GM23338 (cell line): ENCODE results near the gene GFRA4.

Source experiments
- CREB1 ChIP-seq: fragments of 250-450 bp; sonication (Bioruptor Pico); IDR thresholded peaks from 2 replicates; pipeline ENCODE4 v1.5.0; 2020; ENCODE audit warnings: low read depth, mild to moderate bottlenecking, moderate library complexity
- EZH2phosphoT487 ChIP-seq: fragments of 200-600 bp; sonication (generic); IDR thresholded peaks from one replicate; pipeline ENCODE4 v1.8.1; 2018; ENCODE audit warnings: antibody characterized with exemption; ENCODE audit not compliant: unreplicated experiment
- TF ChIP-seq, protein P1 (sequence below), 2 experiments: fragments of 200-600 bp in 1 of 2; sonication (generic) in 1 of 2; conservative IDR thresholded peaks; 2 replicates each; pipeline versions ENCODE4 v1.5.1 to v1.6.1; 2016 to 2017; ENCODE audit warnings: antibody characterized with exemption in 2 of 2, low read depth in 2 of 2, mild to moderate bottlenecking in 2 of 2, moderate library complexity in 1 of 2

DNA sequence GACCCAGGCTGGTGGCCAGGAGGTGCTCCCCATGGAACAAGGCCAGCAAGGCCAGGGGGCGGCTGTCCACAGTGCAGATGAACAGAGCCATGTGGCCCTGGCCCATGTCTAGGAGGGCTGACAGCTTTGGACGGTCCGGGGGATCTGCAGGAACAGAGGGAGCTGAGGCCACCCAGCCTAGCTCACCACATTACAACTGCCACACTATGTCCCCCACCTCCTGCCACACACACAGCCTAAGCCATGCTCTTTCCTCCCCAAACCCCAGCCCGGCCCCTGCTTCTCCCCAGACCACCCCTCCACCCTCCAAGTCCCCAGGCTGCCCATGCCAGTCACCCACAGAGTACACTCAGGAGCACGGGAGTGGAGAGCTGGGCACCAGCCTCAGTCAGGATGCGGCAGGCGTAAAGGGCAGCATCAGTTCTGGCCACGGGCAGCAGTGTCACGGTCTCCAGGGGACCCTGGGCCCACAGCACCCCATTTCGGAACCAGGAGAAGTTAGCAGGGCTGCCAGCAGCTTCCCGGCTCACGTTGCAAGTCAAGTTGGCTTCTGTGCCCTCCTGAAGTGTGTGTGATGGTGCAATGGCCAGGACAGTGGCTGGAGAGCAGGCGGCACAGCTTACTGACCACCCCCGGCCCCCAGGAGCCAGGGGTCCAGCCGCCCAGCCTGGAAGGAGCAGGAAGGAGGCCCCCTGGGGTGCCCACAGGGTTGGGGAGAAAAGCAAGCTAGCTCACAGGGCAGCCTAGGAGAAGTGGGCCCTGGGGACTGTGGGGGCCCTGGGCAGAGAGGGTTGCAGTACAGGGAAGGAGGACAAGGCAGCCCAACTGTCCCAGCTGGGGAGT, 33.8 kb upstream of the GFRA4 start:
- TF ChIP-seq, protein P1, sequence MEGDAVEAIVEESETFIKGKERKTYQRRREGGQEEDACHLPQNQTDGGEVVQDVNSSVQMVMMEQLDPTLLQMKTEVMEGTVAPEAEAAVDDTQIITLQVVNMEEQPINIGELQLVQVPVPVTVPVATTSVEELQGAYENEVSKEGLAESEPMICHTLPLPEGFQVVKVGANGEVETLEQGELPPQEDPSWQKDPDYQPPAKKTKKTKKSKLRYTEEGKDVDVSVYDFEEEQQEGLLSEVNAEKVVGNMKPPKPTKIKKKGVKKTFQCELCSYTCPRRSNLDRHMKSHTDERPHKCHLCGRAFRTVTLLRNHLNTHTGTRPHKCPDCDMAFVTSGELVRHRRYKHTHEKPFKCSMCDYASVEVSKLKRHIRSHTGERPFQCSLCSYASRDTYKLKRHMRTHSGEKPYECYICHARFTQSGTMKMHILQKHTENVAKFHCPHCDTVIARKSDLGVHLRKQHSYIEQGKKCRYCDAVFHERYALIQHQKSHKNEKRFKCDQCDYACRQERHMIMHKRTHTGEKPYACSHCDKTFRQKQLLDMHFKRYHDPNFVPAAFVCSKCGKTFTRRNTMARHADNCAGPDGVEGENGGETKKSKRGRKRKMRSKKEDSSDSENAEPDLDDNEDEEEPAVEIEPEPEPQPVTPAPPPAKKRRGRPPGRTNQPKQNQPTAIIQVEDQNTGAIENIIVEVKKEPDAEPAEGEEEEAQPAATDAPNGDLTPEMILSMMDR (conservative IDR thresholded peaks at IDR 0.05; ENCODE audit: low read depth in 2 of 2) = no peak
- no peak for TF ChIP-seq EZH2phosphoT487
- no peak for TF ChIP-seq CREB1
